SK-N-SH (cell line): Measurements from ENCODE around the gene DOCK8. TPM values are rescaled to one million over a fixed set of nuclear protein-coding genes. Genes with fewer than 3 reads are reported as not detected.

Experiments
- CTCF ChIA-PET: fragments of 300-600, 350-600 bp; formaldehyde crosslinking; extraction: SDS; loops from one replicate; lab custom pipeline; 2021; lab: Yijun Ruan, JAX
- POLR2A ChIA-PET: fragments of 350-600 bp; sonication (Branson Sonifier 250); formaldehyde crosslinking; extraction: SDS; loops from one replicate; lab custom pipeline; 2020; ENCODE audit warnings: antibody characterized with exemption, inconsistent platforms; lab: Yijun Ruan, JAX
- DNase-seq: peaks from one replicate; pipeline ENCODE4 v3.0.0; 2012
- H2AFZ ChIP-seq: fragments of 200-600 bp; sonication (generic); 2 replicates; pipeline ENCODE4 v1.8.1; 2016; ENCODE audit warnings: antibody characterized with exemption, mild to moderate bottlenecking, low read depth
- H3F3A ChIP-seq: fragments of 200-600 bp; sonication (generic); replicated peaks from 2 replicates; pipeline ENCODE3; 2016; ENCODE audit warnings: antibody characterized with exemption, mild to moderate bottlenecking; ENCODE audit not compliant: insufficient read depth
- H3K27ac ChIP-seq, 2 experiments: fragments of 200-500 bp in 1 of 2; fragments of 200-600 bp in 1 of 2; sonication (Bioruptor generic) in 1 of 2; sonication (generic), shearing (Covaris generic) in 1 of 2; 2 replicates each; pipeline versions ENCODE4 v1.5.1 to v1.6.1; 2014 to 2016; ENCODE audit warnings: low read depth in 2 of 2, inconsistent platforms in 1 of 2, low read length in 1 of 2, mild to moderate bottlenecking in 1 of 2, mixed read lengths in 1 of 2
- H3K27me3 ChIP-seq: fragments of 200-600 bp; sonication (generic), shearing (Covaris generic); 2 replicates; pipeline ENCODE4 v1.6.1; 2016; ENCODE audit warnings: mixed run types; ENCODE audit not compliant: insufficient read depth
- H3K36me3 ChIP-seq, 2 experiments: fragments of 200-500 bp in 1 of 2; fragments of 200-600 bp in 1 of 2; sonication (Bioruptor generic) in 1 of 2; sonication (generic) in 1 of 2; replicated peaks in 1 of 2; 2 replicates each; pipeline versions ENCODE3 to v1.5.1; 2014 to 2016; ENCODE audit warnings: low read length in 1 of 2, mild to moderate bottlenecking in 1 of 2; ENCODE audit not compliant: insufficient read depth in 2 of 2, control insufficient read depth in 1 of 2
- H3K4me1 ChIP-seq, 2 experiments: fragments of 200-500 bp in 1 of 2; fragments of 200-600 bp in 1 of 2; sonication (Bioruptor generic) in 1 of 2; sonication (generic), shearing (Covaris generic) in 1 of 2; 2 replicates each; pipeline versions ENCODE4 v1.5.1 to v1.6.1; 2014 to 2016; ENCODE audit warnings: low read depth in 1 of 2, low read length in 1 of 2, mixed run types in 1 of 2; ENCODE audit not compliant: insufficient read depth in 2 of 2, control insufficient read depth in 1 of 2
- H3K4me2 ChIP-seq: fragments of 200-600 bp; sonication (generic), shearing (Covaris generic); 2 replicates; pipeline ENCODE4 v1.6.1; 2017; ENCODE audit warnings: mixed run types
- H3K4me3 ChIP-seq, 2 experiments: fragments of 200-500 bp in 1 of 2; fragments of 200-600 bp in 1 of 2; sonication (Bioruptor generic) in 1 of 2; sonication (generic), shearing (Covaris generic) in 1 of 2; 2 replicates each; pipeline versions ENCODE4 v1.5.1 to v1.8.1; 2014 to 2016; ENCODE audit warnings: low read depth in 2 of 2, inconsistent platforms in 1 of 2, low read length in 1 of 2, mild to moderate bottlenecking in 1 of 2, mixed read lengths in 1 of 2, moderate library complexity in 1 of 2
- H3K79me2 ChIP-seq: fragments of 200-600 bp; sonication (generic); 2 replicates; pipeline ENCODE4 v1.8.1; 2017; ENCODE audit warnings: mild to moderate bottlenecking; ENCODE audit not compliant: insufficient read depth
- H3K9ac ChIP-seq: fragments of 200-600 bp; sonication (generic); 2 replicates; pipeline ENCODE4 v1.6.1; 2017; ENCODE audit warnings: mixed run types
- H3K9me2 ChIP-seq: fragments of 200-600 bp; sonication (generic); 2 replicates; pipeline ENCODE4 v1.6.1; 2017; ENCODE audit warnings: mixed run types
- H3K9me3 ChIP-seq: fragments of 200-600 bp; sonication (generic); 2 replicates; pipeline ENCODE4 v1.6.1; 2017; ENCODE audit warnings: mixed run types, mild to moderate bottlenecking, moderate library complexity
- H4K20me1 ChIP-seq: fragments of 200-600 bp; sonication (generic); 2 replicates; pipeline ENCODE4 v1.6.1; 2017; ENCODE audit warnings: mild to moderate bottlenecking, mixed run types; ENCODE audit not compliant: insufficient read depth
- EP300 ChIP-seq, 2 experiments: IDR thresholded peaks; 2 replicates each; pipeline versions ENCODE4 v1.4.0 to v1.6.1; 2012; ENCODE audit warnings: borderline replicate concordance in 1 of 2, low read depth in 1 of 2, low read length in 1 of 2
- EZH2phosphoT487 ChIP-seq: fragments of 200-600 bp; sonication (generic); IDR thresholded peaks from 2 replicates; pipeline ENCODE4 v1.6.1; 2017; ENCODE audit warnings: low read depth, mixed run types, mild to moderate bottlenecking, antibody characterized with exemption, moderate library complexity, borderline replicate concordance
- GABPA ChIP-seq: IDR thresholded peaks from 2 replicates; pipeline ENCODE4 v1.4.0; 2012; ENCODE audit warnings: low read depth, mild to moderate bottlenecking
- MEF2A ChIP-seq: IDR thresholded peaks from 2 replicates; pipeline ENCODE4 v1.4.0; 2012; ENCODE audit warnings: low read depth, borderline replicate concordance
- NRF1 ChIP-seq: IDR thresholded peaks from 2 replicates; pipeline ENCODE4 v1.6.1; 2012; ENCODE audit warnings: low read depth, mild to moderate bottlenecking, low read length
- PBX3 ChIP-seq: IDR thresholded peaks from 2 replicates; pipeline ENCODE4; 2012
- POLR2AphosphoS5 ChIP-seq: IDR thresholded peaks from 2 replicates; pipeline ENCODE4 v1.6.1; 2012; ENCODE audit warnings: low read depth, low read length
- RAD21 ChIP-seq: IDR thresholded peaks from 2 replicates; pipeline ENCODE4 v1.6.1; 2012; ENCODE audit warnings: mild to moderate bottlenecking, low read length
- REST ChIP-seq: IDR thresholded peaks from 2 replicates; pipeline ENCODE4 v1.6.1; 2012; ENCODE audit warnings: mild to moderate bottlenecking, low read depth, low read length, moderate library complexity
- RFX5 ChIP-seq: IDR thresholded peaks from 2 replicates; pipeline ENCODE4 v1.6.1; 2012; ENCODE audit warnings: mild to moderate bottlenecking, improper control_type of control experiment, low read length
- RXRA ChIP-seq: IDR thresholded peaks from 2 replicates; pipeline ENCODE4 v1.4.0; 2012; ENCODE audit warnings: low read depth, mild to moderate bottlenecking, borderline replicate concordance
- SIN3A ChIP-seq: IDR thresholded peaks from 2 replicates; pipeline ENCODE4 v1.6.1; 2012; ENCODE audit warnings: low read depth, mild to moderate bottlenecking, low read length, moderate library complexity, borderline replicate concordance
- SMC3 ChIP-seq: IDR thresholded peaks from 2 replicates; pipeline ENCODE4 v1.6.1; 2012; ENCODE audit warnings: low read depth, low read length, improper control_type of control experiment
- TAF1 ChIP-seq: IDR thresholded peaks from 2 replicates; pipeline ENCODE4 v1.6.1; 2012; ENCODE audit warnings: low read depth, mild to moderate bottlenecking, low read length, moderate library complexity, borderline replicate concordance
- TEAD4 ChIP-seq: IDR thresholded peaks from 2 replicates; pipeline ENCODE4 v1.4.0; 2012; ENCODE audit warnings: mild to moderate bottlenecking, borderline replicate concordance; ENCODE audit not compliant: insufficient read depth
- USF2 ChIP-seq: fragments of 150-350 bp; IDR thresholded peaks from 2 replicates; pipeline ENCODE4 v1.6.1; 2017; ENCODE audit warnings: antibody characterized with exemption, low read length, low read depth, borderline replicate concordance
- ZBTB33 ChIP-seq: IDR thresholded peaks from 2 replicates; pipeline ENCODE4 v1.4.0; 2012; ENCODE audit warnings: low read depth, borderline replicate concordance
- WGBS: methylation state at CpG from one replicate; pipeline ENCODE4 v1.1.6; 2017; ENCODE audit warnings: low lambda C conversion rate; 5-methylcytosine and 5-hydroxymethylcytosine counted together
- polyA plus RNA-seq, 3 experiments: library from polyadenylated mRNA; depleted of rRNA; stranded (reverse); fragments of >200 nt; gene quantifications; 2 replicates each; pipeline ENCODE4 v1.2.3, GENCODE V29; 2012

Gene DOCK8
- polyA plus RNA-seq, 1 of the 3 experiments (the other 2 are of a cell fraction) = not detected

- no peaks in the 10 kb centered on the region for H3K79me2 ChIP-seq
- WGBS = 0% methylated on average over 2 of the region's 2 CpGs
- CTCF ChIA-PET = interaction anchor here (2.0 kb wide), 1 partner anchor 620 kb away, joined by 4 read pairs; no protein-coding TSS in a partner anchor
- no peaks in the 10 kb centered on the region for H3K9me2 ChIP-seq
- no peaks in the 10 kb centered on the region for H3K36me3 ChIP-seq
- POLR2A ChIA-PET = no interaction called here
- no peak for DNase-seq
- no peak overlapping the region for H3K4me2 ChIP-seq
- H3K4me1 ChIP-seq = no peaks in the 10 kb centered on the region
- H2AFZ ChIP-seq = no peak overlapping the region
- H3K27ac ChIP-seq = no peak overlapping the region
- no peak overlapping the region for H3K9ac ChIP-seq
- H3K27me3 ChIP-seq = peaks cover 27% of the 10 kb centered on the region; the same call in 1 of the 2 replicates
- H3K4me3 ChIP-seq = no peak overlapping the region
- TF ChIP-seq POLR2AphosphoS5 = no peak
- no peak for TF ChIP-seq SIN3A
- no peak for TF ChIP-seq RAD21
- H3F3A ChIP-seq = no peaks in the 10 kb centered on the region
- no peaks in the 10 kb centered on the region for H3K9me3 ChIP-seq
- H4K20me1 ChIP-seq = no peaks in the 10 kb centered on the region
These were observed 174.5 kb downstream of the DOCK8 start for GRCh38 chr9:389159-389558.

GRCh38 chr9:389758-390157 is 175.1 kb downstream of the DOCK8 start:
- POLR2A ChIA-PET = no interaction called here
- Histone ChIP-seq H3K27ac (no peak overlapping the region), H3K27me3 (peaks cover 27% of the 10 kb centered on the region; the same call in 1 of the 2 replicates), H4K20me1 (no peaks in the 10 kb centered on the region), H3K36me3 (no peaks in the 10 kb centered on the region), H3K9me2 (no peaks in the 10 kb centered on the region), H3F3A (no peaks in the 10 kb centered on the region), H3K4me1 (no peaks in the 10 kb centered on the region), H3K79me2 (no peaks in the 10 kb centered on the region), H2AFZ (no peak overlapping the region), H3K4me3 (no peak overlapping the region), H3K9me3 (no peaks in the 10 kb centered on the region), H3K4me2 (no peak overlapping the region), H3K9ac (no peak overlapping the region)
- CTCF ChIA-PET = interaction anchor here (2.0 kb wide), 1 partner anchor 620 kb away, joined by 4 read pairs; no protein-coding TSS in a partner anchor
- 13% methylated on average over 7 of the region's 7 CpGs for WGBS
- no peak for DNase-seq
- TF ChIP-seq ZBTB33 (no peak), EP300 (IDR thresholded peaks at IDR 0.05; ENCODE audit: borderline replicate concordance in 1 of 2, low read depth in 1 of 2, low read length in 1 of 2) (no peak), TAF1 (no peak), RXRA (no peak), REST (no peak), TEAD4 (no peak), EZH2phosphoT487 (no peak), GABPA (no peak), SMC3 (no peak), PBX3 (no peak), RFX5 (no peak), USF2 (no peak), MEF2A (no peak), NRF1 (no peak)
